Heart left ventricle (tissue), 13 donors: ENCODE data around the gene PRR4.

Experiments
- POLR2A ChIP-seq, 2 donors: fragments of 450-650 bp; IDR thresholded peaks; one replicate each; pipeline ENCODE4 v1.6.1; 2017; ENCODE audit warnings: antibody characterized with exemption in 2 of 2, mild to moderate bottlenecking in 2 of 2, moderate library complexity in 2 of 2
- TF ChIP-seq, protein P1 (sequence below), 12 donors: fragments of 200-600 bp; sonication (generic) in 4 of 12; IDR thresholded peaks; one replicate each; pipeline versions ENCODE4 v1.5.0 to v1.8.0; 2018 to 2022; ENCODE audit warnings: antibody characterized with exemption in 12 of 12, mild to moderate bottlenecking in 5 of 12
- donor health status: ischemic (EF 13 %, LVEDD 7.1; RV severe dilation, severe dysfunction).
- donor health status: DM: no; HTN: yes; CAD: no.
- donor health status: DM: no; HTN: no; CAD: no.
- donor health status: ischemic (EF 25% LVEDD 6.9; RV normal size, moderate dysfunction).
- donor health status: ischemic (EF 25% LVEDD 5.7; RV mildly dilated, moderate dysfunction).
- donor health status: ischemic (EF 35%, LVEDD 5.7; RV mildly dilated, moderate dysfunction).
- donor health status: nonischemic (EF 11% LVEDD 7.7; RV severe dilation, severe dysfunction).
- donor health status: DM: yes; HTN: yes; CAD: no.
- donor health status: PGD.
- donor health status: ischemic (EF 29% LVEDD 5.4; RV normal size, mild dysfunction).
- donor health status: nonischemic (EF 23%, LVEDD 6.1; RV moderate dilation, normal function).

DNA sequence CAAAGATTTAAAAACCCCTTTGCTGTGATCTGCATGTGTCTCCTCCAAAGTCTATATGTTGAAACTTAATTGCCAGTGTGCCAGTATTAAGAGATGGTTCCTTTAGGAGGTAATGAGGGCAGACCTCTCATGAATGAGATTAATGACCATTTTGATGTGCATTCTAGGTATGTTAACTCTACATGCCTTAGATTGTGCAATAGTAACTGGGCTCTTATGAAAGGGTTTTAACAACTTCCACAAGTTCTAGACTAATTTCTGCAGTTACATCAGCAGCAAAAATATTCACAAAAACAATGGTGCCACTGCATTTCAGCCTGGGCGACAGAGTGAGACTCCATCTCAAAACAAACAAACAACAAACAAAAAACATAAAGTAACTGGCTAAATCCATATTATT lies 19.3 kb downstream of the PRR4 start:
- TF ChIP-seq, protein P1, sequence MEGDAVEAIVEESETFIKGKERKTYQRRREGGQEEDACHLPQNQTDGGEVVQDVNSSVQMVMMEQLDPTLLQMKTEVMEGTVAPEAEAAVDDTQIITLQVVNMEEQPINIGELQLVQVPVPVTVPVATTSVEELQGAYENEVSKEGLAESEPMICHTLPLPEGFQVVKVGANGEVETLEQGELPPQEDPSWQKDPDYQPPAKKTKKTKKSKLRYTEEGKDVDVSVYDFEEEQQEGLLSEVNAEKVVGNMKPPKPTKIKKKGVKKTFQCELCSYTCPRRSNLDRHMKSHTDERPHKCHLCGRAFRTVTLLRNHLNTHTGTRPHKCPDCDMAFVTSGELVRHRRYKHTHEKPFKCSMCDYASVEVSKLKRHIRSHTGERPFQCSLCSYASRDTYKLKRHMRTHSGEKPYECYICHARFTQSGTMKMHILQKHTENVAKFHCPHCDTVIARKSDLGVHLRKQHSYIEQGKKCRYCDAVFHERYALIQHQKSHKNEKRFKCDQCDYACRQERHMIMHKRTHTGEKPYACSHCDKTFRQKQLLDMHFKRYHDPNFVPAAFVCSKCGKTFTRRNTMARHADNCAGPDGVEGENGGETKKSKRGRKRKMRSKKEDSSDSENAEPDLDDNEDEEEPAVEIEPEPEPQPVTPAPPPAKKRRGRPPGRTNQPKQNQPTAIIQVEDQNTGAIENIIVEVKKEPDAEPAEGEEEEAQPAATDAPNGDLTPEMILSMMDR (IDR thresholded peaks at IDR 0.05), result no peak
- no peak for TF ChIP-seq POLR2A (IDR thresholded peaks at IDR 0.05)
